ENCODE measurements around the gene MADD.
"Not testable (repeated sequence)": the region's sequence is repeated elsewhere in the genome, so short reads cannot be mapped to it uniquely, and the experiment has no call there.

The MADD gene

DNA sequence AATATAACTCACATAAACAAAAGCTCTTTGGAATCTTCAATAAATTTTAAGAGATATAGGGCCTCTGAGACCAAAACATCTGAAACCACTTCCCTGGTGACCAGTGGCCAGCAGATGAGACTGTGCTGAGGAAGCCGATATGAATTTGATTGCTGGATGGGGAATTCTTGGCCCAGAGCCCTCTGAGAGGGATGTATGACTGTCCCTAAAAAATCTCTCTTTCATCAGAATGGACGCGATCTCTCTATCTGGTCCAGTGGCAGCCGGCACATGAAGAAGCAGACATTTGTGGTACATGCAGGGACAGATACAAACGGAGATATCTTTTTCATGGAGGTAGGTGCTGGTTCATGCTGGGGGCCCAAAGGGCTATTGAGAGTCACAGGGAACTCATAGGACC, 45.1 kb downstream of the MADD start:
- no peak for DNase-seq (ENCODE audit: insufficient read length, low spot score)
- FAIRE-seq = no peak

DNA sequence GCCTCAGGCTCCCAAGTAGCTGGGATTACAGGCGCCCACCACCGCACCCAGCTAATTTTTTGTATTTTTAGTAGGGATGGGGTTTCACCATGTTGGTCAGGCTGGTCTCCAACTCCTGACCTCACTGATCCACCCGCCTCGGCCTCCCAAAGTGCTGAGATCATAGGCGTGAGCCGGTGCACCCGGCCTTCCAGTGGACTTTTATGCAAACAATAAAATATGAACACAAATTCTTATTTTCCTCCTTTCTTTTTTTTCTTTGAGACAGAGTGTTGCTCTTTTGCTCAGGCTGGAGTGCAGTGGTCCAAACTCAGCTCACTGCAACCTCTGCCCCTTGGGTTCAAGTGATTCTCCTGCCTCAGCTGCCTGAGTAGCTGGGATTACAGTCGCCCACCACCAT, 46.6 kb downstream of the MADD start:
- DNase-seq (ENCODE audit: insufficient read length, low spot score); FAIRE-seq: not testable (repeated sequence)

DNA sequence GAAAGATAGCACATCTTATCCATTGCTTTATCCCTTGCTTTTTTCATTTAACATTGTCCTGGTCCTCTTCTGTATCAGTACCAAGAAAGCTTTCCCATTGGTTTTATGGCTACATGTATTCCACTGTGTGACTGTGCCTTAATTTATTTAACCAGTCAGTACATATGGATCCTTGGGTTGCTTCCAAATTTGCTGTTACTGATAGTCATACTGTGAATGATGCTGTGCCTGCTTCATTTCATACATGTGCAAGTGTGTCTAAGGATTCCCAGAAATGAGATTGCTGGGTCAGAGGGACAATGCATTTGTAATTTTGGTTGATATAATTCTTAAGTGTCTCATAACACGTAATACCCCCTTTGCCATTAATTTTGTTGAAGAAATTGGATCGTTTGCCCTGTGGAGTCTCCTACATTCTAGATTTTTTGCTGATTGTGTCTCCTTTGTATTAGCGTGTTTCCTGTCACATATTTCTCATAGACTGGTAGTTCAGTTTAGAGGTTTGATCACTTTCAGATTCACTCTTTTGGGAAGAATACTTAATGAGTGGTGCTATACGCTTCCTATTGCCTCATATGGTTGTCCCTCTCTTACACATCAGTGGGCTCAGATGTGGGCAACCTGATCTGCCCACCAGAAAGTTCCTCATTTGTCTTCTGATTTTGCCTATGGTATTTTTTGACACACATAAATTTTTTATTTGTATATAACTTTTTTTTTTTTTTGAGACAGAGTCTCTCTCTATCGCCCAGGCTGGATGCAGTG, 47.3 kb downstream of the MADD start:
- no peak for DNase-seq (ENCODE audit: insufficient read length, low spot score)

DNA sequence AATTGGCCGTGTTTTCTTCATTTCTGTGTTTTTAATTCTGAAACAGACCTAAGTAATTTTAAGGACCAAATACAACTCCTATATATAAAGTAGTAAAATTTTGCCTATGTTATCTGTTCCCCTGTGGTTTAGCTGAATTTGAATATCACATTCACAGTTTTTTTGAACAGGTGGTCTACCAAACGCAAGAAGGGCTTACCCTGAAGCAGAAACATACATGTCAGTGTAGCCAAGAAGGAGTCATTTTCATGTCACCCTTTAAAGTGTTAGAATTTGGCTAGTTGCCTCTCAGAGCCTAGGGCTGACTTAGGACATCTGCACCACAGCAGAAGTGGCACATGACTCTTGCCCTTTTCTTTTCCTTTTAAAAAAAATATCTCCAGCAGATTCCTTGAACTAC, 48.2 kb downstream of the MADD start:
- FAIRE-seq (no peak), DNase-seq (ENCODE audit: insufficient read length, low spot score) (no peak)

More for the DNA sequence above, 47.3 kb downstream of the MADD start:
- FAIRE-seq = no peak

DNA sequence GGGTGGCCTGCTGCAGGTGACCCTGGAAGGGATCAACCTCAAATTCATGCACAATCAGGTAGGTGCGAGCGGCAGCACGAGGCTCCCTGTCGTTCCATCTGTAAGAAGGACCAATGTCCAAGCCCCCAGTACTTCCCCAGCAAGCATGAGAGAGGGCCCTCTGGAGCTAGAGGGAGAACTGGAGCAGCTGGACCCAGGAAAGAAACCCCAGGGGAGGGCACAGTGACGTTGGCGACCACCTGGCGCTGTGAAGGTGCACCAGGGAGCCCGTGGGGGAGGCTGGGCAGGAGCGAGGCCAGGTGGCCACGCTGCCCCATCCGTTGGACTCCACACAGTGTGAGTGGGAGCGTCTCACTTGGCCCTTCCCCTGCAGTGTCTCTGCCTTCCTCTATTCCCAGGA, 54.6 kb downstream of the MADD start:
- FAIRE-seq = no peak
- DNase-seq (ENCODE audit: insufficient read length, low spot score) = no peak

DNA sequence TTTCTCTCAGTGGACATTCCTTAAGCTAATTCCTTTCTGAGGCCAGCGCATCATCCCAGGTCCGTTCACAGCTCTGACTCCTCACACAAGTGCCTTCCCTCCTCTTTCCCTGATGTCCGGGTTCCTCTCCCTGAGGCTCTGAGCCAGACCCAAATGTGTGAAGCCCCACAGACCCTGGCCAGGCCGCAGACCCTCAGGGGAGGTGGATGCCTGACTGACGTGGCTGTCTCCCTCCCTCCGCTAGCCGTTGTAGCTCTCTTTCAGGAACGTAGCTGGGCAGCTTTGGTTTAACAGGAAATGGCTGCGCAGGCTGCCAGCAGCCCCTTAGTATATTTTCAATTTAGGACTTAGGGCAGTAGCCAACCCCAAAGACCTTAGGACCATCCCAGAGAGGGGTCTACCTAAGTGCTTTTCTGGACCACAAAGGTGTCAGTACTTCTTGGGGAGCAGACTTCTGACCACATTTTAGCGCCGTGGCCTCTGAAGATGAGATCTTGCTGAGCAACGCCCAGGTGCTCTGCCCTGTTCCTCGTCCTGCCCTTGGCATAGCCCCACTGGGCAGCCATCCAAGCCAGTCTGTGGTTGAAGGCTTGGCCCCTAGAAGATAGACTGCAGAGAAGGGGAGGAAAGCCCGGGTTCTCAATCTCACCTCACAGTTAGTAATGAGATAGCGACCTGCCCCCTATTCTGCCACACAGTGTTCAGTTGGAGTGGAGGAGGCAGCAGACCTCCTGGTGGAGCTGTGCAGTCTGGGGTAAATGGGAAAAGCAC, 55.5 kb downstream of the MADD start:
- no peak for FAIRE-seq
- no peak for DNase-seq (ENCODE audit: insufficient read length, low spot score)

DNA sequence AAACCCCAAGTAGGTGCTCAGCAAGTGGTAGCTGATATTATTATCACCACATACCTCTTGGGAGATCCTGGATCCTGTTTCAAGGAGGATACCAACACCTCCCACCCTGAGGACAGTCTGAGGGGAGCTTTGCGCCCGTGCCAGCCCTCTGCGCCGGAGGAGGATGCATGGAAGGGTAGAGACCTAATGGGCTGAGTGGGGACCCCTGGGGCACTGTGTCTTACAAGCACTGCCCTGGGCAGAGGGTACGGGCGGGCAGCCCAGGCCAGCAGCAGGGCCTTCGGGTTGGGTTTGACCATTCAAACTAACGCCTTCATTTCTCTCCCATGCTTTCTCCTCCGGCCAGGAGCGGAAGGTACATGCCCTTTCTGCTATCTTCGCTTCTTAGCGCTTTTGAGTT, 56.3 kb downstream of the MADD start:
- no peak for FAIRE-seq
- no peak for DNase-seq (ENCODE audit: insufficient read length, low spot score)

DNA sequence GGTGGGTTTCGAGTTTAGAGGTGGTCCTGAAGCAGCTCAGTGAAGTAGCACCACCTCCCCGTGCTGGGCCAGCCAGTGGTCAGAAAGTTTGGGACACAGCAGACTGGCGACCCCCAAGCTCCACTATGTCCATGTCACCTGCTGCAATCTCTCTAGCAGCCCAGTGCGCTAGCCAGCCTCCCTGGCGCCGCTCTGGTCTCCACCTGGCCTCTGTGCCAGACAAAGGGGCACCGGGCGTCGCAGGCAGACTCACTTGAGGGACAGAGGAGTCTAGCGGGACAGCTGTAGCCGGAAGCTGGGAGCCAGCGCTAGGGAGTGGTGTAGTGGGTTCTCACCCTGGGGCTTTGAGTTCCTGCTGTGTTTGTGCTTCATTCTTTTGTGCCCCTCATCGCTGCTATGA, 57.1 kb downstream of the MADD start:
- FAIRE-seq (no peak), DNase-seq (ENCODE audit: insufficient read length, low spot score) (no peak)

DNA sequence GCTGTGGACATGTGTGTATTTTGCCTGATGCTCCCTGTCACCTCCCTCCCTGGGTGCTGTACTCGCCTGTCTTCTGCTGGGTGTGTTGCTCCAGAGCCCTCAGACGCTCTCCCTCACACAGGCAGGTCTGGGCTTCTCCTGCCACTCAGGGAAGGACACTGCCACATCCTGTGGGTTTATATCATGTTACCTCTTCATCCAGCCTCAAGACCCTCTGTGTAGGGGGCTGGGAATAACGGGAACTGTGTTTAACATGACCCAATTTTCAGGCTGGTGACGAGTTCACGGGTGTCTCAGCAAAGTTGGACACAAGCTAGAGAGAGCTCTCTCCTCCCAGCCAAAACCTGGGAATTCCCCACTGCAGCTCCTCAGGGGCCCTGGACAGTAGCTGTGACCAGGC, 58.0 kb downstream of the MADD start:
- DNase-seq (ENCODE audit: insufficient read length, low spot score) (no peak), FAIRE-seq (no peak)

DNA sequence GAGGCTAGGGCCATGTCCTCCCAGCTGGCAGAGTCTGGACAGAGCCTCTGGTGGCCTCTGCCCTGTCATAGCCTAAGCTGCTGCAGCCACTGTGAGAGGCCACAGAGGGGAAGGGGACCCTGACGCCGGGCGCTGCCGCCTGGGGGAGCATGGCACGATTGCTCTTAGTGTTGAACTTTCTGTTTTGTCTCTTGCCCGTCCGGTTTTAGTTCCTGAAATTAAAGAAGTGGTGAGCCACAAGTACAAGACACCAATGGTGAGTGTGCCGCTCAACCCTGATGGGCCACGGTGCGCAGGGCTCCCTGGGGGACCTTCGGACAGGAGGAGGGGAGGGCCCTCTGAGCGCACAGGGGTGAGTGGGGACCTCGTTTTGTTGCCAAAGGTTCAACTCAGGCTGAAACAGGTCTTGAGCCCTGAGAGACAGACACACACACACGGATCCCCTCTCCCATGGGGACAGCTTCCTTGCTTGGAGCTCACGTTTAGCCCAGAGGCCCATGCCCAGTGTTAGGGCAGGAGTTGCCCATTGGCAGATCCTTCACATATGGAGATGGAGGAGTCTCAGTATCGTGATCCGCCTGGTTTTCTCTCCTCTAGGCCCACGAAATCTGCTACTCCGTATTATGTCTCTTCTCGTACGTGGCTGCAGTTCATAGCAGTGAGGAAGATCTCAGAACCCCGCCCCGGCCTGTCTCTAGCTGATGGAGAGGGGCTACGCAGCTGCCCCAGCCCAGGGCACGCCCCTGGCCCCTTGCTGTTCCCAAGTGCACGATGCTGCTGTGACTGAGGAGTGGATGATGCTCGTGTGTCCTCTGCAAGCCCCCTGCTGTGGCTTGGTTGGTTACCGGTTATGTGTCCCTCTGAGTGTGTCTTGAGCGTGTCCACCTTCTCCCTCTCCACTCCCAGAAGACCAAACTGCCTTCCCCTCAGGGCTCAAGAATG, 58.8 kb downstream of the MADD start:
- FAIRE-seq = no peak
- no peak for DNase-seq (ENCODE audit: insufficient read length, low spot score)

DNA sequence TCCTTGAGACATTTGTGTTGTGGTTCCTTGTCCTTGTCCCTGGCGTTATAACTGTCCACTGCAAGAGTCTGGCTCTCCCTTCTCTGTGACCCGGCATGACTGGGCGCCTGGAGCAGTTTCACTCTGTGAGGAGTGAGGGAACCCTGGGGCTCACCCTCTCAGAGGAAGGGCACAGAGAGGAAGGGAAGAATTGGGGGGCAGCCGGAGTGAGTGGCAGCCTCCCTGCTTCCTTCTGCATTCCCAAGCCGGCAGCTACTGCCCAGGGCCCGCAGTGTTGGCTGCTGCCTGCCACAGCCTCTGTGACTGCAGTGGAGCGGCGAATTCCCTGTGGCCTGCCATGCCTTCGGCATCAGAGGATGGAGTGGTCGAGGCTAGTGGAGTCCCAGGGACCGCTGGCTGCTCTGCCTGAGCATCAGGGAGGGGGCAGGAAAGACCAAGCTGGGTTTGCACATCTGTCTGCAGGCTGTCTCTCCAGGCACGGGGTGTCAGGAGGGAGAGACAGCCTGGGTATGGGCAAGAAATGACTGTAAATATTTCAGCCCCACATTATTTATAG, 59.6 kb downstream of the MADD start:
- no peak for DNase-seq (ENCODE audit: insufficient read length, low spot score)
- no peak for FAIRE-seq

DNA sequence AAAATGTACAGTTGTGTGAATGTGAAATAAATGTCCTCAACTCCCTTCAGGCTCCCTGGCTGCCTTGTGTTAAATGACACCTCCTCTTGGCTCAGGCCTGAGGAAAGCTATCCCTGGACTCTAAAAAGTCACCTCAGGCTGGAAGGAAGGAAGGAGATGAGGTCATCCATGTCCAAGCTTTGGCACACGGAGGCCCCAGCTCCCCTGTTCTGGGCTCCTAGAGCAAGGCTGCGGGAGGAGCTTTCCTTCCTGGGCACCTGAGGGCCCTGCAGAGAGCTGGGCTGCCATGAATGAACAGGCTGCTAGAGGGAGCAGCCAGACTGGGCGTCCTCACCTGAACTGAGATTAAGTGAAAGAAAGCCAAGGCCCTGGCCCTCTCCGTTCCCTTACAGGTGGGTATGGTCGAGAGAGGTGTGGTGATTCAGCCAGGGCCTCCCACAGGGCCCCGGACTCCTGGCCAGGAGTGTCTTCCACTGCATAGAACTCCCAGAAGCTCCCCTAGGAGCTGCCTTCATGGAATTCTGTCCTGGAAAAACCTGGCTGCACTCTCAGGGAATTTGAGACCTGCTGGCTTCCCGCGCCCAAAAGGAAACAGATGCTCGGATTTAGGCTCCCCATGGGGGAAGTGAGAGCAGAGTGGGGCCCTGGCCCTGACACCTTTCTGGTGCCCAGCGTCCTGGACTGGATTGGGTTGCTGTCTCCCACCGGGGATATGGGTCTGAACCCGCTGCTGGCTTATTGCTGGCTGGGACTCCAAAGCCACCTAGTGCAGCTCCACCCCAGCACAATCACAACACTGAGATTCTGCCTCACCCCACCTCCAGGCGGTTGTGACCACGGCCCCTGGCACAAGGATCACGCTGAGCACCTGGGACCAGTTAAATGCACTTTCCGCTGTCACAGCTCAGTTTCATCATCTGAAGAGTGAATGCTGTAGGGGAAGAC, 60.3 kb downstream of the MADD start:
- FAIRE-seq (no peak), DNase-seq (ENCODE audit: insufficient read length, low spot score) (no peak)

DNA sequence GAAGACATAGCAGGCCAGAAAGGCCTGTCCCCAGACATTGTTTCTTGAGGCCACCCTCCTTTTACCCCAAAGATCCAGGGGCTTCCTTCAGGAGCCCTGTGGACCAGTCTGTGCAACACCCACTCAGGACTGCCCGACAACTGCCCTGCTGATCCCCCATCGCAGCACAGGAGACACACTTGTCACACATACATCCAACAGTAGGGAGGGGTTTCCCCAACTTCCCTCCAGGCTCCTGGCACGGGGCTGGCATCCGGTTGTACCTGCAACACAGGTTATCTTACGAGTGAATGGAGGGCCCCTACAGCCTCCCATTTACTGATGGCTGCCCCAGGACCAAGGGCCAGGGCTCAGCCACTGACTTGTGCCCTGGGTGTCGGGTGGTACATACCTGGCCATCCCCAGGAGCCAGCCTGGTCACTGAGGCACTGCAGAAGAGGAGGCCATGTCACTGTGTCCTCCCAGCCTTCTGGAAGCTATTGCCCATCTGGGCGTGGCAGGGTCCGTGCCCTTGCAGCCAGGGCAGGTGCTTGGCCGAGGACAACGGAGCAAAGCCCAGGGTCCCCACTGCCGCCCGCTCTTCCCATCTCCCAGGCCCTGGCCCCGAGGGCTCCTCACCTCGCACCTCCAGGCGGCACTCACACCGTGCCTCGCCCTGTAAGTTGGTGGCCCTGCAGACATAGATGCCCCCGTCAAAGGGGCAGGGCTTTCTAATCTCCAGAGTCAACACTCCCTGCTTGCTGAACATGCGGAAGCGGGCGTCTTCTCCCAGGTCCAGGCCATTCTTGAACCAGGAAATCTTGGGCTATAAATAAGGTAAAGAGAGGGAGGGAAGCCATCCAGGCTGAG, 61.7 kb downstream of the MADD start:
- DNase-seq (ENCODE audit: insufficient read length, low spot score) = no peak
- FAIRE-seq = no peak

DNA sequence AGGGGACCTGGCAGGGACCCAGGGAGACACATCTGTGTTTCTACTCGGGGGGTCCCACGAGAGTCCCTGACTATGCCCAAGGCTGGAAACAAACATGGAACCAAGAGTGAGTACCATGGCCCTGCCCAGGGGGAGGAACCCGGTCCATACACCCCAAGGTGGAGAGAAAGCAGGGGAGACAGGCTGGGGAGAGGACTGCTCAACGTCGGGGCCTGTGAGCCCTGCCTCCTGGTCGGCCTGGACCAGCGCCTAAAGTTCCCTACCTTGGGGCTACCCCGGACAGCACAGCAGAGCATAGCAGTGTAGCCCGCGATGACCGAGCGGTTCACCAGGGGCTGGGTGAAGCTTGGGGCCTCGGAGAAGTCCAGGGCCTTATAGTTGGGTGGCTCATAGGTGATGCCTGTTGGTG, 62.4 kb downstream of the MADD start:
- FAIRE-seq (no peak), DNase-seq (ENCODE audit: insufficient read length, low spot score) (no peak)

DNA sequence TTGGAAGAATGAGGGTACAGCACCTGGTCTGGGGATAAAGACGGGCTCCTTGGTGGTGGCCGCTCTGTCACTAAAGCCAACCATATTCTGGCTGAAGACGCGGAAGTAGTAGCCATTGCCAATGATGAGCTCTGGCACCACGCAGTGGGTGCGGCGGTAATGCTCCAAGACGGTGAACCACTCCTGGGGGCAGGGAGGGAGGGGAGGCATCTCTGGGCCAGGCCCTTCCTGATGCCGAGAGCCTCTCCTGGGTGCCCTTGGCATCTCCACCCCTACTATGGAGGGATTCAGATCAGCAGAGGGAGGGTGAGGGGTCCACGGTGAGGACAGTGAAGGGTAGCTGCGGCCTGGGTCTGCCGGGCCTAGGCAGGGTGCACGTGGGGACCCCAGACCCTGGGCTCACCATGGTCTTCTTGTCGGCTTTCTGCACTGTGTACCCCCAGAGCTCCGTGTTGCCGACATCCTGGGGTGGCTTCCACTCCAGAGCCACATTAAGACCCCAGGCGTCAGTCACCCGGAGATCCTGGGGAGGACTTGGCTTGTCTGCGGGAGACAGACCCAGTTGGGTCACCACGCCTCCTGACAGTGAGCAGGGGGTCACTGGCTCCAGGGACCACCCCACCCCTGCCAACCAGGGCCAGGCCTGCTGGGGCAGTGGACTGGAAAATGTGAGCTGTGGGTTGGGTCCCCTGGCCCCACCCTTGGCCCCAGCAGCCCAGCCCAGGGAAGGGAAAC, 63.0 kb downstream of the MADD start:
- FAIRE-seq (no peak), DNase-seq (ENCODE audit: insufficient read length, low spot score) (no peak)

DNA sequence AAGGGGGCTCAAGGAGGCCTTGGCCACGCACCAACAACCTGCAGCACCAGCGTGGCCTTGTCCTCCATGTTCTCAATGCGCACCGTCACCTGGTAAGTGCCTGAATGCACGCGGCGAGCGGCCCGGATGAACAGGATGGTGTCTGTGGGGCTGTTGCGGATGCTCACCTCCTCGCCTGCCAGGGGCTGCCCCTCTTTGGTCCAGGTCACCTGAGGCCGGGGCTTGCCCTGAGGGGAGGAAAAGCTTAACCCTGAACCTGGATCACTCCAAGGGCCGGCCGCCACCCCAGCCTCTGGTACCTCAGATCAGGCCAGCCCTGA, 63.6 kb downstream of the MADD start:
- no peak for DNase-seq (ENCODE audit: insufficient read length, low spot score)
- FAIRE-seq = no peak

DNA sequence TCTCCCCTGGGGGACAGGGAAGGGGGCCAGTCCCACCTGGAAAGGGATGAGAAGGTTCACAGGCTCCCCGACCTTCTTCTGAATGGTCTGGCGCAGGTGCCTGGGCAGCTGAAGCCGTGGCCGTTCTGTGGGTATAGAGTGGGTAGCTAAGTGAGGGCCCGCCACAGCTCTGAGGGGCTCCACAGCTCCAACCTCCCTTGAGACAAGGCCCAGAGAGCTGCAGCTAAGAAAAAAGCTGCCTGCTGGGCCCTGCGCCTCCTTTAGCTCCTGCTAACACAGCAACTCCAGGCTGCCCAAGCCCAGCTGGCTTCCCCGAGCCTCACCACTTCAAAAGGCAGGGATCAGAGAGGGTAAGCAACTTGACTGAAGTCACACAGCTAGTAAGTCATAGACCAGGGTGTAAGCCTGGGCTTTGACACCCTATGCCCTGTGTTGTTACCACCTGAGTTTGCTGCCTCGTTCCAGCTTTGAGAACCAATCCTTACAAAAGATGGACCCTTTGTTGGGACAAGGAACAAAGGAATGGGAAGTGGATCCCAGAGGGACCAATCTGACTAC, 64.0 kb downstream of the MADD start:
- DNase-seq (ENCODE audit: insufficient read length, low spot score) (no peak), FAIRE-seq (no peak)
